Lower lobe of right lung (tissue), 2 donors: ENCODE data around the gene EPB41L4A. TPM values are rescaled to one million over a fixed set of nuclear protein-coding genes. Genes with fewer than 3 reads are reported as not detected.

ENCODE experiments used
- ATAC-seq, 2 donors: fragments of 200-7000 bp; cut with Tn5 transposase; one replicate each; pipeline ENCODE4 v1.9.1; 2020 to 2022; ENCODE audit warnings: mild to moderate bottlenecking in 2 of 2, moderate library complexity in 2 of 2
- DNase-seq: peaks from one replicate; pipeline ENCODE4 v3.0.0-alpha.2; 2020
- H3K27ac ChIP-seq: fragments of 200-600 bp; one replicate; pipeline ENCODE4 v1.8.0; 2022
- H3K27me3 ChIP-seq: fragments of 200-600 bp; one replicate; pipeline ENCODE4 v1.8.0; 2022; ENCODE audit warnings: low read depth
- H3K36me3 ChIP-seq: fragments of 200-600 bp; one replicate; pipeline ENCODE4 v1.8.0; 2022; ENCODE audit warnings: mild to moderate bottlenecking
- H3K4me1 ChIP-seq: fragments of 200-600 bp; one replicate; pipeline ENCODE4 v1.8.0; 2022
- H3K4me3 ChIP-seq: fragments of 200-600 bp; one replicate; pipeline ENCODE4 v1.8.0; 2022; ENCODE audit warnings: mild to moderate bottlenecking
- H3K9me3 ChIP-seq: fragments of 200-600 bp; one replicate; pipeline ENCODE4 v1.8.0; 2022
- intact Hi-C: fragments of 100-400 bp; cut with DNase I; formaldehyde crosslinking; loops from one replicate; pipeline ENCODE4 v1.11.0; 2022
- total RNA-seq: library from RNA; stranded (reverse); fragmentation: NEBNext Ultra II Directional; extraction: Animal tissue kit (Norgen Biotek cat#: 25700); gene quantifications from one replicate; pipeline ENCODE4 v1.2.1, GENCODE V29; 2021
- TF ChIP-seq, protein P1 (sequence below): fragments of 200-600 bp; IDR thresholded peaks from one replicate; pipeline ENCODE4 v1.8.0; 2022; ENCODE audit warnings: antibody characterized with exemption, mild to moderate bottlenecking
- donor health status: DM: no; HTN: yes; CAD: no; lungs with severe emphysema.

EPB41L4A gene
- total RNA-seq, 1 donor from 2014 or later: 44.8 TPM

DNA sequence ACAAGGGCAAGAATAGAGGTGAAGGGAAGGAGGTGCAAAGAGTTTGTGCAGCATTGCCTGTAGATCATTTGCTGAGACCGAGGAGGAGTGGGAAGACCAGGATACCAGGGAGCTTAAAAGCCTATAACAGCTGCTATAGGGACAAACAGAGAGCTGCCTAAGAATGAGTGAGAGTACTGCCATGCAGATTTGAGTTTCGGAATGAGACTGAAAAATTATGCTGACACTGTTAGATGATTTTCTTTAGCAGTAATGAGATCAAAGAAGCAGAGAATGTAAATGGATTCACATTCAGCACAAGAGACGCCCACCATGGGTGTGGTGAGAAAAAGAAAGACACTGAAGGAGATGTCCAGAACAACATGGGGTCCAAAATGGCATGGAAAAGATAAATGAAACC is 69.7 kb downstream of the EPB41L4A start:
- ATAC-seq (no peak), DNase-seq (no peak)
- TF ChIP-seq, protein P1, sequence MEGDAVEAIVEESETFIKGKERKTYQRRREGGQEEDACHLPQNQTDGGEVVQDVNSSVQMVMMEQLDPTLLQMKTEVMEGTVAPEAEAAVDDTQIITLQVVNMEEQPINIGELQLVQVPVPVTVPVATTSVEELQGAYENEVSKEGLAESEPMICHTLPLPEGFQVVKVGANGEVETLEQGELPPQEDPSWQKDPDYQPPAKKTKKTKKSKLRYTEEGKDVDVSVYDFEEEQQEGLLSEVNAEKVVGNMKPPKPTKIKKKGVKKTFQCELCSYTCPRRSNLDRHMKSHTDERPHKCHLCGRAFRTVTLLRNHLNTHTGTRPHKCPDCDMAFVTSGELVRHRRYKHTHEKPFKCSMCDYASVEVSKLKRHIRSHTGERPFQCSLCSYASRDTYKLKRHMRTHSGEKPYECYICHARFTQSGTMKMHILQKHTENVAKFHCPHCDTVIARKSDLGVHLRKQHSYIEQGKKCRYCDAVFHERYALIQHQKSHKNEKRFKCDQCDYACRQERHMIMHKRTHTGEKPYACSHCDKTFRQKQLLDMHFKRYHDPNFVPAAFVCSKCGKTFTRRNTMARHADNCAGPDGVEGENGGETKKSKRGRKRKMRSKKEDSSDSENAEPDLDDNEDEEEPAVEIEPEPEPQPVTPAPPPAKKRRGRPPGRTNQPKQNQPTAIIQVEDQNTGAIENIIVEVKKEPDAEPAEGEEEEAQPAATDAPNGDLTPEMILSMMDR: no peak
- Histone ChIP-seq H3K4me3 (no peak overlapping the region), H3K9me3 (no peaks in the 10 kb centered on the region), H3K27ac (no peak overlapping the region), H3K36me3 (no peaks in the 10 kb centered on the region), H3K4me1 (no peaks in the 10 kb centered on the region), H3K27me3 (no peaks in the 10 kb centered on the region)
- intact Hi-C loops: no loop called here

GRCh38 chr5:112348915-112349314 is 70.2 kb downstream of the EPB41L4A start:
- TF ChIP-seq, protein P1: no peak
- Histone ChIP-seq H3K27ac (no peak overlapping the region), H3K36me3 (no peaks in the 10 kb centered on the region), H3K27me3 (no peaks in the 10 kb centered on the region), H3K4me1 (no peaks in the 10 kb centered on the region), H3K9me3 (no peaks in the 10 kb centered on the region), H3K4me3 (no peak overlapping the region)
- ATAC-seq (no peak), DNase-seq (no peak)
- intact Hi-C loops: no loop called here

DNA sequence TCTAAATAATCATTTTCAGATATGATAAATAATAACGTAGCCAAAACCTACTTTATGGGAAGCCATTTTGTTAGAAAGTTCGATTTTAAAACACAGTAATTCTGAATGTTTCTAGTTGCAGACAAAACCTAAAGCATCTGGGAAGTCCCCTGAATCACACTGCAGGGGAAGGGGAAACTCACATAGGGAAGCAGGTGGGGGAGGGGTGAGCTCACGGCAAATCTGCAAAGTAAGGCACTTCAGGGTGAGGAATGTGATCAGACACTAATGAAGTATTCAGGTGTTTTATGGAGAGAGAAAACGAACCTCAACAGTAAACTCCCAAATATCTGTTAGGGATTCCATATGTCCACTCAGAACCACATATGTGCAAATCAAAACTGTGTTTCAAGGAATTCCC is 70.7 kb downstream of the EPB41L4A start:
- TF ChIP-seq, protein P1: no peak
- intact Hi-C loops: no loop called here
- DNase-seq (no peak), ATAC-seq (no peak)
- Histone ChIP-seq H3K27ac (no peak overlapping the region), H3K4me3 (no peak overlapping the region), H3K27me3 (no peaks in the 10 kb centered on the region), H3K36me3 (no peaks in the 10 kb centered on the region), H3K9me3 (no peaks in the 10 kb centered on the region), H3K4me1 (no peaks in the 10 kb centered on the region)

DNA sequence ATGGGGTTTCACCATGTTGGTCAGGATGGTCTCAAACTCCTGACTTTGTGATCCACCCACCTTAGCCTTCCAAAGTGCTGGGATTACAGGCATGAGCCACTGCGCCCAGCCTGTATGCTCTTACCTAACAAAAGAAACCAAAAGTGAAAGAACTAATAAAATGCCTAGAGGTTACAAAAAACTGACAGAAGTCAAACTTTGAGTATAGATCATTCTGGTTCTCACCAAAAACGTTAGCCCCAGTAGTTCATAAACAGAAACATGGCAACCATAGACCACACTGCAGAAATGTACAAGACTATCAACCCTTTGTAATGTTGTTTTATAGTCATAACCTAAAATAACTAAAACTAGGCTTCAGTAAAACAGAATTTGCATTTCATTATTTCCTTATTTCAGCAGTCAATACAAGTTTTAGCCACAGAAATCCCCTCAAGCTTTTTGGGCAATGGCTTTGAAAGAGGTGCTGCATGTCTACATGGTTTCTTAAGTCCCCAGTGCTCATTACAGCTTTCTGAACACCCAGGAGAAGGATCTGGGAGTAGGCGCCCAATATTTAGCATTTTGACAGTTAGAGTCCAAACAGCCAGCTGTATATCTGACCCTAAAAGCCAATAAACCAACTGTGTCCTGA is 72.5 kb downstream of the EPB41L4A start:
- DNase-seq (no peak), ATAC-seq (no peak)
- no peaks in the 10 kb centered on the region for H3K36me3 ChIP-seq
- TF ChIP-seq, protein P1: no peak
- H3K27me3 ChIP-seq: no peaks in the 10 kb centered on the region
- intact Hi-C loops: no loop called here
- no peaks in the 10 kb centered on the region for H3K4me1 ChIP-seq
- H3K4me3 ChIP-seq: no peak overlapping the region
- H3K9me3 ChIP-seq: no peaks in the 10 kb centered on the region
- no peak overlapping the region for H3K27ac ChIP-seq

DNA sequence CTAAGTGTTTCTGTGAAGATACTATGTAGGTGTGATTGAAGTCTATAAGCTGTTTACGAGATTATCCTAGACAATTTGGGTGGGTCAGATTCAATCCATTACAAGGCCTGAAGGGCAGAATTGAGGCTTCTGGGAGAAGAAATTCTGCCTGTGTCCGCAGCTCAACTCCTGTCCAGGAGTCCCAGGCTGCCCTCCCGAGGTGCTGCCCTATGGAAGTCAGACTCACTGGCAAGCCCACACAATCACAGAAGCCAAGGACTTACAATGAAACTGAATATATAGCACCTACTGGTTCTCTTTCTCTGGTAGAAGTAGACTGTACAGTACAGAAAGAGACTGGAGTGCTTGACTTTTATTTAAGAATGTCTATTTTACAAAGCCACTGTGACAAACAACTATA is 74.5 kb downstream of the EPB41L4A start:
- intact Hi-C loops: no loop called here

More for the DNA sequence above, 74.5 kb downstream of the EPB41L4A start:
- Histone ChIP-seq H3K36me3 (no peaks in the 10 kb centered on the region), H3K27me3 (no peaks in the 10 kb centered on the region), H3K4me1 (peaks cover 7% of the 10 kb centered on the region), H3K4me3 (no peak overlapping the region), H3K27ac (no peak overlapping the region), H3K9me3 (no peaks in the 10 kb centered on the region)
- TF ChIP-seq, protein P1: no peak
- DNase-seq (no peak), ATAC-seq (no peak)
